Gastrocnemius medialis (tissue), 4 donors: ENCODE measurements around the gene FGFR4.

Experiments
- CTCF ChIP-seq, 5 experiments: fragments of 450-650 bp in 3 of 5; fragments of 200-600 bp in 2 of 5; sonication (generic) in 2 of 5; IDR thresholded peaks in 4 of 5; conservative IDR thresholded peaks in 1 of 5; 1 replicate in 4 of 5; 2 replicates in 1 of 5; pipeline ENCODE4 v1.5.1; 2016 to 2019; ENCODE audit warnings: antibody characterized with exemption in 5 of 5, mild to moderate bottlenecking in 3 of 5, moderate library complexity in 3 of 5
- POLR2A ChIP-seq, 2 donors: fragments of 450-650 bp; IDR thresholded peaks; one replicate each; pipeline ENCODE4 v1.6.1; 2017; ENCODE audit warnings: antibody characterized with exemption in 2 of 2, mild to moderate bottlenecking in 2 of 2, moderate library complexity in 2 of 2

DNA sequence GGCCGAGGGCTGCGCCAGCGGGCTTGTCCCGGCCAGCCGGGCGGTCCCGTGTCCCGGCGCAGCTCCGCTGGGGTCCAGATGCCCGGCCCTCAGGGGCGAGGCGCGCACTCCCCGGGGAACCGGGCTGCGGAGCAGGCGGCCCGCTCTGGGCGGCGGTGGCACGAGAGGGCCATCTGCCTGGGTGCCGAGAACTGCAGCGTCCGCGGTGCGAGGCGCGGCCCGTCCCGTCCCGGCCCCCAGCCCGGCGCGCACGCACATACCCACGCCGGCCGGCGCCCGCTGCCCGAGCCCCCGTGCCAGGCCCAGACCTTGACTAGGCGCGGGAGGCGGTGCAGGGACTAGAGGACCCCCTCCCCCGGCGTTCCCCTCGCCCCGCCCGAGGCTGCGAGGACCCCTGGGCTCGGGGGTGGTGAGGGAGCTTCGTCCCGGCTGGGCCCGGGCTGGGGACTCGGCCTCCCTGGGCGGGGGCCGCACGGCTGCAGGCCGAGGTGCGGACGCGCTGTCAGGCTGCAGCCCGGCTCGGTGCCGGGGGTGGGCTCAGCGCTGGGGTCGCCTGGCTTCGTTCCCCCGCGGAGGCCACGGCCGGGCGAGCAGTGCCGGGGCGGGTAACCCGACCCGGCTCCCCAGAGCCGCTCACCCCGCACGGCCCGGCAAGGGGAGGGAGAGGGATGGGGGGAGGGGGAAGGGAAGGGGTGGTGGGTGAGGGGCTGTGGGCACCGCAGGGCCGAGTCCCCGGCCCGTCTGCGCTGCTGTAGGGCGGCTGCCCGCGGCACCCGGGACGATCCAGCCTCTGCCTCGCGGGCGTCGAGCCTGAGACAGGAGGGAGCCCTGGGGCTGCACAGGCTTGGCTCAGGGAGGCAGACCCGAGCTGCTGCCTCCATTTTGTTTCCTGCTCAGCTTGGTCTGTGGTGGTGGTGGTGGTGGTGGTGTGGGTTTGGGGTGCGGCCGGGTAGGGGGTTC, 45.7 kb downstream of the FGFR4 start:
- TF ChIP-seq CTCF (IDR thresholded peaks at IDR 0.05 in 4 of 5, conservative IDR thresholded peaks at IDR 0.05 in 1 of 5): no peak
- TF ChIP-seq POLR2A (IDR thresholded peaks at IDR 0.05): no peak
